OCI-LY7 (cell line): ENCODE results near the gene DGUOK. TPM values are rescaled to one million over a fixed set of nuclear protein-coding genes. Genes with fewer than 3 reads are reported as not detected.

Source experiments
- BruUV-seq: library from RNA; stranded (reverse); fragments of 400-500 nt; replicated peaks from 2 replicates; lab custom pipeline; 2021; lab: Mats Ljungman, UMichigan
- CTCF ChIA-PET: fragments of 300-600 bp; sonication (Branson Sonifier 250); formaldehyde crosslinking; loops from one replicate; lab custom pipeline; 2022; ENCODE audit warnings: antibody characterized with exemption; ENCODE audit not compliant: unreplicated experiment; lab: Charles Lee
- POLR2A ChIA-PET: fragments of 300-600 bp; sonication (Branson Sonifier 250); formaldehyde crosslinking; loops from one replicate; lab custom pipeline; 2022; ENCODE audit warnings: antibody characterized with exemption; lab: Charles Lee
- DNase-seq: peaks from one replicate; pipeline ENCODE4 v3.0.0-alpha.2; 2015; ENCODE audit warnings: low spot score
- H2AFZ ChIP-seq: fragments of 200-600 bp; sonication (generic), shearing (Covaris generic); 2 replicates; pipeline ENCODE4 v1.6.1; 2014; ENCODE audit warnings: mild to moderate bottlenecking, antibody characterized with exemption, low read length, moderate library complexity
- H3K27ac ChIP-seq: fragments of 200-600 bp; sonication (generic); 2 replicates; pipeline ENCODE4 v1.5.1; 2014; ENCODE audit warnings: mixed run types, low read depth, mild to moderate bottlenecking, moderate library complexity, low read length, inconsistent platforms; ENCODE audit not compliant: poor library complexity, severe bottlenecking
- H3K36me3 ChIP-seq: fragments of 200-600 bp; sonication (generic); 2 replicates; pipeline ENCODE4 v1.6.1; 2014; ENCODE audit warnings: mild to moderate bottlenecking, antibody characterized with exemption, low read length, moderate library complexity, mixed read lengths; ENCODE audit not compliant: insufficient read depth
- H3K4me1 ChIP-seq: fragments of 200-600 bp; sonication (generic); 2 replicates; pipeline ENCODE4 v1.5.1; 2014; ENCODE audit warnings: mild to moderate bottlenecking, low read length; ENCODE audit not compliant: insufficient read depth, poor library complexity, severe bottlenecking
- H3K4me2 ChIP-seq: fragments of 200-600 bp; sonication (generic); 2 replicates; pipeline ENCODE4 v1.6.1; 2014; ENCODE audit warnings: mild to moderate bottlenecking, low read length
- H3K4me3 ChIP-seq: fragments of 200-600 bp; sonication (generic); 2 replicates; pipeline ENCODE4 v1.5.1; 2014; ENCODE audit warnings: mild to moderate bottlenecking, low read depth, low read length; ENCODE audit not compliant: poor library complexity, severe bottlenecking
- H3K79me2 ChIP-seq: fragments of 200-600 bp; sonication (generic); 2 replicates; pipeline ENCODE4 v1.6.1; 2016; ENCODE audit warnings: low read depth, mild to moderate bottlenecking, low read length, moderate library complexity, mixed read lengths; ENCODE audit not compliant: insufficient read depth
- H3K9me2 ChIP-seq: fragments of 200-600 bp; sonication (generic); 2 replicates; pipeline ENCODE4 v1.6.1; 2016; ENCODE audit warnings: mild to moderate bottlenecking, low read length, mixed read lengths; ENCODE audit not compliant: insufficient read depth
- H3K9me3 ChIP-seq: fragments of 200-600 bp; sonication (generic); 2 replicates; pipeline ENCODE4 v1.6.1; 2014; ENCODE audit warnings: mild to moderate bottlenecking, mixed run types, low read length, mixed read lengths
- H4K20me1 ChIP-seq: fragments of 200-600 bp; sonication (generic); 2 replicates; pipeline ENCODE4 v1.6.1; 2014; ENCODE audit warnings: mild to moderate bottlenecking, antibody characterized with exemption, low read length, moderate library complexity, mixed read lengths; ENCODE audit not compliant: insufficient read depth
- EZH2phosphoT487 ChIP-seq: fragments of 200-600 bp; sonication (generic); IDR thresholded peaks from 2 replicates; pipeline ENCODE4 v1.6.1; 2018; ENCODE audit warnings: low read depth, borderline replicate concordance, mild to moderate bottlenecking, mixed run types, antibody characterized with exemption, low read length, moderate library complexity, mixed read lengths
- intact Hi-C: fragments of 100-400 bp; cut with micrococcal nuclease; formaldehyde crosslinking; loops from one replicate; pipeline ENCODE4 v1.10.0; 2022; ENCODE audit not compliant: unreplicated experiment
- total RNA-seq, 2 experiments: library from RNA; depleted of rRNA in 1 of 2; stranded (reverse); fragments of >200 nt in 1 of 2; shearing (Covaris generic) in 1 of 2; gene quantifications; 2 replicates each; pipeline ENCODE4 v1.2.3, GENCODE V29; 2014 to 2022
- TF ChIP-seq, protein P1 (sequence below): fragments of 200-600 bp; sonication (generic); conservative IDR thresholded peaks from 2 replicates; pipeline ENCODE4 v1.5.1; 2014; ENCODE audit warnings: mild to moderate bottlenecking, antibody characterized with exemption, low read length, moderate library complexity, mixed read lengths

The DGUOK gene
- total RNA-seq, 2 experiments from 2014 or later: 73.4 to 91.8 TPM

DNA sequence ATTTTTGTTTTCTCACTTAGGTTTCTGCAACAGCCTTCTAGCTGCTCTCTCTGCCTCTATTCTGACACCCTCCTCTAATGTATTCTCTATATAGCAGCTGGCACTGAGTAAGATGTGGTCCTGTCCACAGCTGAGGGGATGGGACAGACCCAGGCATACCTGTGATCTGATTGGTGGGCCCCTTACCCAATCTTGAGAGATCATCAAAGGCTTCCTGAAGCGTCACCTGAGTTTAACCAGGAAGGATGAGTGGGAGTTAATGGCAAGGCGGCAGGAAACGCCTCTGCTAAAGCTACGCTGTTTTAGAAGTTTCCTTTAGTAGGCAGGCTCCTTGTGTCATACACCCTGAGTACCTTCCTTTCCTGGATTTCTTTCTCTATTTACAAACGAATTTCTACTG is 52.3 kb downstream of the DGUOK start:
- ChIA-PET POLR2A (no interaction called here), CTCF (no interaction called here)
- Histone ChIP-seq H3K27ac (no peak overlapping the region), H3K4me3 (no peak overlapping the region), H3K4me2 (no peak overlapping the region), H4K20me1 (no peaks in the 10 kb centered on the region), H3K9me2 (no peaks in the 10 kb centered on the region), H3K4me1 (peaks cover 20% of the 10 kb centered on the region), H3K79me2 (no peaks in the 10 kb centered on the region), H3K36me3 (no peaks in the 10 kb centered on the region), H3K9me3 (no peaks in the 10 kb centered on the region), H2AFZ (no peak overlapping the region)
- no peak for DNase-seq
- no TSS peak for BruUV-seq
- intact Hi-C loops: no loop called here
- TF ChIP-seq EZH2phosphoT487: no peak
- TF ChIP-seq, protein P1, sequence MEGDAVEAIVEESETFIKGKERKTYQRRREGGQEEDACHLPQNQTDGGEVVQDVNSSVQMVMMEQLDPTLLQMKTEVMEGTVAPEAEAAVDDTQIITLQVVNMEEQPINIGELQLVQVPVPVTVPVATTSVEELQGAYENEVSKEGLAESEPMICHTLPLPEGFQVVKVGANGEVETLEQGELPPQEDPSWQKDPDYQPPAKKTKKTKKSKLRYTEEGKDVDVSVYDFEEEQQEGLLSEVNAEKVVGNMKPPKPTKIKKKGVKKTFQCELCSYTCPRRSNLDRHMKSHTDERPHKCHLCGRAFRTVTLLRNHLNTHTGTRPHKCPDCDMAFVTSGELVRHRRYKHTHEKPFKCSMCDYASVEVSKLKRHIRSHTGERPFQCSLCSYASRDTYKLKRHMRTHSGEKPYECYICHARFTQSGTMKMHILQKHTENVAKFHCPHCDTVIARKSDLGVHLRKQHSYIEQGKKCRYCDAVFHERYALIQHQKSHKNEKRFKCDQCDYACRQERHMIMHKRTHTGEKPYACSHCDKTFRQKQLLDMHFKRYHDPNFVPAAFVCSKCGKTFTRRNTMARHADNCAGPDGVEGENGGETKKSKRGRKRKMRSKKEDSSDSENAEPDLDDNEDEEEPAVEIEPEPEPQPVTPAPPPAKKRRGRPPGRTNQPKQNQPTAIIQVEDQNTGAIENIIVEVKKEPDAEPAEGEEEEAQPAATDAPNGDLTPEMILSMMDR: no peak

DNA sequence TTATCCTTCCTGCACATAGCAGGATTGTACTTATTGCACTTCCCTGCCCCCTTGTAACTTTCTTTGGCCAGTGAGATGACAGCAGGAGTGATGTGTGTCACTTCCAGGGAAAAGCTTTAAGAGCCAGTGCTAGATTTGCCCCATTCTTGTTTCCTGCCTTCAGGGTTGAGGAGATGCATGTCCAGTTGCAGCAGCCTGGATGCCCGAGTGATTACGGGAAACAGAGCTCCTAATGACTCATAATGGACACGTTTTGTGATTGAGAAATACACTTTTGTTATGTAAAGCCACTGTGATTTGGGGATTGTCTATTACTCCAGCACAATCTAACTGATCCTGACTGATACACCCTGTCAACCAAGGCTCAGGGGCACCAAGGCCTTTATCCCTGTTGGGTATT is 53.0 kb downstream of the DGUOK start:
- ChIA-PET POLR2A (no interaction called here), CTCF (no interaction called here)
- Histone ChIP-seq H3K9me2 (no peaks in the 10 kb centered on the region), H3K4me2 (no peak overlapping the region), H2AFZ (no peak overlapping the region), H3K4me1 (peaks cover 25% of the 10 kb centered on the region), H4K20me1 (no peaks in the 10 kb centered on the region), H3K9me3 (no peaks in the 10 kb centered on the region), H3K27ac (no peak overlapping the region), H3K36me3 (no peaks in the 10 kb centered on the region), H3K79me2 (no peaks in the 10 kb centered on the region), H3K4me3 (no peak overlapping the region)
- no TSS peak for BruUV-seq
- intact Hi-C loops: loop anchor here (5.0 kb wide), 2 partner anchors 52 to 168 kb away; partner anchors contain the start of genes BOLA3 and DGUOK
- no peak for TF ChIP-seq EZH2phosphoT487
- TF ChIP-seq, protein P1: no peak
- no peak for DNase-seq

DNA sequence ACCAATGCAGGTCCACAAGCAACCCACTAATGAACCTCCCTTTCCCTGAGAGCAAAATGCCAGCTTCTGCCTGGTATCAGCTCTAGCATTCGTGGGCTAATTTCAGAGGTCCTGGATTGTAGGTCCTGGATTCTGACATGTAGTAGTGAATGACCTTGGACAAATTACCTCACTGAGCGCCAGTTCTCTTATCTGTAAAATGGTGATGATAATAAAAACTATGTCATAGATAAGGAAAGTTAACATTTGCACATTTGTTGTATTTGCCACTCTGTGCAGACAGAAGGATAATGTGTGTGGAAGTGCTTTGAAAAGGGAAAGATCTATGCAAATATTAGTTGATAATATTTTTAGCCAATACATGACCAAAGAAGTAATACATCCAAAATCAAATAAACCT is 53.9 kb downstream of the DGUOK start:
- Histone ChIP-seq H3K9me2 (no peaks in the 10 kb centered on the region), H4K20me1 (no peaks in the 10 kb centered on the region), H3K9me3 (no peaks in the 10 kb centered on the region), H3K36me3 (no peaks in the 10 kb centered on the region), H3K4me1 (peaks cover 25% of the 10 kb centered on the region), H3K4me3 (no peak overlapping the region), H3K4me2 (0 out of 2 replicates have a peak overlapping the region, but pooled peaks have one; percentile 50), H3K27ac (no peak overlapping the region), H3K79me2 (no peaks in the 10 kb centered on the region; the same call in 1 of the 2 replicates), H2AFZ (no peak overlapping the region)
- intact Hi-C loops: loop anchor here (5.0 kb wide), 2 partner anchors 53 to 167 kb away; partner anchors contain the start of genes BOLA3 and DGUOK
- CTCF ChIA-PET: no interaction called here
- no peak for TF ChIP-seq EZH2phosphoT487
- TF ChIP-seq, protein P1: no peak
- POLR2A ChIA-PET: no interaction called here
- no TSS peak for BruUV-seq
- no peak for DNase-seq
